ENCODE results near the gene SUN1. TPM values are rescaled to one million over a fixed set of nuclear protein-coding genes. Genes with fewer than 3 reads are reported as not detected.

The SUN1 gene
- polyA plus RNA-seq, 3 donors: 44.2 to 154 (median 51.5) TPM

DNA sequence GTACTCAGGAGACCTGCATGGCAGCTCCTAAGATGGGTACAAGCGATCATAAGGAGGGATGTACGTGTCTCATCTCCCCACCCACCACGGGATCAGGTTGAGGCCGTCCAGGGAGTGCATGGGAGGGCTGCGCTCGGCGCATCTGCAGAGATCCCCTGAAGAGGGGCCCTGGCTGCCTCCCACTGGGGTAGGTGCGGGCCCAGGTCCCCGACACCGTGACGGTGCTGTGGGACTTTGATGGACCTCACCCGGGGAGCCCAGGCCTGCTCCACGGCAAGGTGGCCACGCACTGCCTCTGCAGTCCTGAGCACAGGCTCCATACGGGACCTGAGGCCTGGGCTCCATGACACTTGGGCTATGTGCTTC, 56.7 kb downstream of the SUN1 start:
- TF ChIP-seq, protein P1, sequence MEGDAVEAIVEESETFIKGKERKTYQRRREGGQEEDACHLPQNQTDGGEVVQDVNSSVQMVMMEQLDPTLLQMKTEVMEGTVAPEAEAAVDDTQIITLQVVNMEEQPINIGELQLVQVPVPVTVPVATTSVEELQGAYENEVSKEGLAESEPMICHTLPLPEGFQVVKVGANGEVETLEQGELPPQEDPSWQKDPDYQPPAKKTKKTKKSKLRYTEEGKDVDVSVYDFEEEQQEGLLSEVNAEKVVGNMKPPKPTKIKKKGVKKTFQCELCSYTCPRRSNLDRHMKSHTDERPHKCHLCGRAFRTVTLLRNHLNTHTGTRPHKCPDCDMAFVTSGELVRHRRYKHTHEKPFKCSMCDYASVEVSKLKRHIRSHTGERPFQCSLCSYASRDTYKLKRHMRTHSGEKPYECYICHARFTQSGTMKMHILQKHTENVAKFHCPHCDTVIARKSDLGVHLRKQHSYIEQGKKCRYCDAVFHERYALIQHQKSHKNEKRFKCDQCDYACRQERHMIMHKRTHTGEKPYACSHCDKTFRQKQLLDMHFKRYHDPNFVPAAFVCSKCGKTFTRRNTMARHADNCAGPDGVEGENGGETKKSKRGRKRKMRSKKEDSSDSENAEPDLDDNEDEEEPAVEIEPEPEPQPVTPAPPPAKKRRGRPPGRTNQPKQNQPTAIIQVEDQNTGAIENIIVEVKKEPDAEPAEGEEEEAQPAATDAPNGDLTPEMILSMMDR (IDR thresholded peaks at IDR 0.05): no peak
- H3K4me2 ChIP-seq (replicated peaks; ENCODE audit: extremely low read depth, low read length, poor library complexity, severe bottlenecking): no peak overlapping the region
- H3K4me1 ChIP-seq (ENCODE audit: control insufficient read depth in 1 of 2, insufficient read depth in 2 of 2, low read length in 2 of 2): no peaks in the 10 kb centered on the region
- Mint-ChIP-seq H3K27ac (peak overlapping the region in 1 of 7 donors; percentile 68), H3K4me1 (no peaks in the 10 kb centered on the region), H3K27me3 (ENCODE audit: low read depth in 3 of 3) (peaks cover 0 to 3% (median 0%) of the 10 kb centered on the region in 3 donors), H3K36me3 (peaks cover 49 to 72% of the 10 kb centered on the region in 2 donors), H3K9me3 (peaks cover 0 to 2% (median 0%) of the 10 kb centered on the region in 7 donors), H3K4me3 (no peak overlapping the region)
- no peak overlapping the region for H3K27ac ChIP-seq (ENCODE audit: low read depth in 1 of 2, low read length in 2 of 2)
- 90% methylated on average over 15 of the region's 15 CpGs for WGBS (ENCODE audit: insufficient coverage)
- intact Hi-C loops (cut with micrococcal nuclease): loop anchor here in 1 of 2 donors (10.0 kb wide), 1 partner anchor 266 kb away; no protein-coding TSS in a partner anchor
- peaks cover 51% of the 10 kb centered on the region for H3K79me2 ChIP-seq (ENCODE audit: insufficient read depth, low read length)
- no peaks in the 10 kb centered on the region for H3K9me3 ChIP-seq (replicated peaks in 1 of 2; ENCODE audit: control insufficient read depth in 1 of 2, insufficient read depth in 1 of 2, low read length in 2 of 2)
- H3K9ac ChIP-seq (ENCODE audit: insufficient read depth, low read length, poor library complexity, severe bottlenecking): no peak overlapping the region
- DNase-seq: no peak
- H2AFZ ChIP-seq (ENCODE audit: insufficient read depth, low read depth, low read length, poor library complexity, severe bottlenecking): no peak overlapping the region
- peaks cover 69 to 71% of the 10 kb centered on the region in 2 donors for H3K36me3 ChIP-seq (replicated peaks in 1 of 2; ENCODE audit: control insufficient read depth in 1 of 2, insufficient read depth in 2 of 2, low read length in 2 of 2)
- peaks cover 97% of the 10 kb centered on the region for H4K20me1 ChIP-seq (ENCODE audit: insufficient read depth, low read length)
- no peaks in the 10 kb centered on the region for H3K27me3 ChIP-seq (ENCODE audit: control insufficient read depth in 2 of 2, insufficient read depth in 2 of 2, low read length in 2 of 2)
- no peak overlapping the region for H3K4me3 ChIP-seq (replicated peaks in 1 of 3; ENCODE audit: low read depth in 2 of 3, low read length in 3 of 3)

DNA sequence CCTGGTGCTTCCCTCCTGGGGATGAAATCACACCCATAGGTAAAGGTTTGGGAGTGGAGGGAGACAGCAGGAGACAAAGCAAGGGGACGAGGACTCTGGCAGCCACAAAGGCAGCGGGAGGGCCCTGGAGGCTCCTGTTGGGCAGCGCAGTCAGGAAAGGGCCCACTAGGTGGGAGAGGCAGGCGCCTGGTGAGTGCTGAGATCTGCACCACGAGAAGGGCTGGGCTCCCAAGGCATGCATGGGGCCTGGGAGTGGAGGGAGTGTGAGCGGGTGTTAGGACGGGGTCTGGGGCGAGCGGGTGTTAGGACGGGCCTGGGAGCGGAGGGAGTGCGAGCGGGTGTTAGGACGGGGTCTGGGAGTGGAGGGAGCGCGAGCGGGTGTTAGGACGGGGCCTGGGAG, 57.1 kb downstream of the SUN1 start:
- peaks cover 47% of the 10 kb centered on the region for H3K79me2 ChIP-seq (ENCODE audit: insufficient read depth, low read length)
- peaks cover 52 to 75% of the 10 kb centered on the region in 2 donors for H3K36me3 Mint-ChIP-seq
- intact Hi-C loops (cut with micrococcal nuclease): loop anchor here in 1 of 2 donors (10.0 kb wide), 1 partner anchor 265 kb away; no protein-coding TSS in a partner anchor
- H3K4me1 Mint-ChIP-seq: no peaks in the 10 kb centered on the region
- no peak for DNase-seq
- H3K27me3 Mint-ChIP-seq (ENCODE audit: low read depth in 3 of 3): peaks cover 0 to 3% (median 0%) of the 10 kb centered on the region in 3 donors
- no peaks in the 10 kb centered on the region for H3K9me3 ChIP-seq (replicated peaks in 1 of 2; ENCODE audit: control insufficient read depth in 1 of 2, insufficient read depth in 1 of 2, low read length in 2 of 2)
- 99% methylated on average over 5 of the region's 18 CpGs for WGBS (ENCODE audit: insufficient coverage)
- H4K20me1 ChIP-seq (ENCODE audit: insufficient read depth, low read length): peaks cover 97% of the 10 kb centered on the region
- peaks cover 0 to 2% (median 0%) of the 10 kb centered on the region in 7 donors for H3K9me3 Mint-ChIP-seq
- TF ChIP-seq, protein P1 (IDR thresholded peaks at IDR 0.05): no peak
- H3K27ac ChIP-seq (ENCODE audit: low read depth in 1 of 2, low read length in 2 of 2): no peak overlapping the region
- H3K27ac Mint-ChIP-seq: no peak overlapping the region
- no peak overlapping the region for H3K9ac ChIP-seq (ENCODE audit: insufficient read depth, low read length, poor library complexity, severe bottlenecking)
- H3K4me1 ChIP-seq (ENCODE audit: control insufficient read depth in 1 of 2, insufficient read depth in 2 of 2, low read length in 2 of 2): no peaks in the 10 kb centered on the region
- H2AFZ ChIP-seq (ENCODE audit: insufficient read depth, low read depth, low read length, poor library complexity, severe bottlenecking): no peak overlapping the region
- H3K36me3 ChIP-seq (replicated peaks in 1 of 2; ENCODE audit: control insufficient read depth in 1 of 2, insufficient read depth in 2 of 2, low read length in 2 of 2): peaks cover 73 to 75% of the 10 kb centered on the region in 2 donors
- no peaks in the 10 kb centered on the region for H3K27me3 ChIP-seq (ENCODE audit: control insufficient read depth in 2 of 2, insufficient read depth in 2 of 2, low read length in 2 of 2)
- H3K4me3 ChIP-seq (replicated peaks in 1 of 3; ENCODE audit: low read depth in 2 of 3, low read length in 3 of 3): no peak overlapping the region
- no peak overlapping the region for H3K4me3 Mint-ChIP-seq
- H3K4me2 ChIP-seq (replicated peaks; ENCODE audit: extremely low read depth, low read length, poor library complexity, severe bottlenecking): no peak overlapping the region
